ENCODE measurements around the gene D2HGDH.

The D2HGDH gene

DNA sequence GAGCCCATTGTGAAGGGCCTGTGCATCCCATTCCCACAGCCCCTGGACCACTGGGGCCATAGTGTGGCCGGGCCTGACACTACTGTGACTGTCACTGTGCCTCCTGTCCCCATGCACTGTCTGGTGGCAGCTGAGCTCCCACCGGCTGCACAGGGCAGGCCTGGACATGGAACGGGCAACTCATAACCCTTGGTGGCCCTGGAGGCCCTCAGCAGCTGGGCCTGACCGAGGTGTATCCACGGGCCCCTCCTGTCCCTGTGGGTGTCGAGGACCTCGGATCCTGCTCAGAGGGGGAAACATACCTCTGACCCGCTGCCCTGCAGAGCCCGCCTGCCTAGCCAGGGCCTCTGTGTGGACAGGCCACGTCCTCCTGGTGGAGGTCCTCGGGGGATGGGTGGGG lies 34.4 kb downstream of the D2HGDH start:
- POLR2A ChIA-PET = no interaction called here
- CTCF ChIA-PET = no interaction called here
- no peak for DNase-seq (ENCODE audit: extremely low spot score)
- TF ChIP-seq ZNF384 (IDR thresholded peaks at IDR 0.05) = no peak
- TF ChIP-seq LEF1 (IDR thresholded peaks at IDR 0.05; ENCODE audit: borderline replicate concordance) = no peak
- TF ChIP-seq CTBP1 (IDR thresholded peaks at IDR 0.05; ENCODE audit: borderline replicate concordance) = no peak
- no peak for TF ChIP-seq L3MBTL2 (conservative IDR thresholded peaks at IDR 0.05)
- no peak for TF ChIP-seq HDGF (IDR thresholded peaks at IDR 0.05; ENCODE audit: borderline replicate concordance)
- no peak for TF ChIP-seq ARNT (IDR thresholded peaks at IDR 0.05)

DNA sequence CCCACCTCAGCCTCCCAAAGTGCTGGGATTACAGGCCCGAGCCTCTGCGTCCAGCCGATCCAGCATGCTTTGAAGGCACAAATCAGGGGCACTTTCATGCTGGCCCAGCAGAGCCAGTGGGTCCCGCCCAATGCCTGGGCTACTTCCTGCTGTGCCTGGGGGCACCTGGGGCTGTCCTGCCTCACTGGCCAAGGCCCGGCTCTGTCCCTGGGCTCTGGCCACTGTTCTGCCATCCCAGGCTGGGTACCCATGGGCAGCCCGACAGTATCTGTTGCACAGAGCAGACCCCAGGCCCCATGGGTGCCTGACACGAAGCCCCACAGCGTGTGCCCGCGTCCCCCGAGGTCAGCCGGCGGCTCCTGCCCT lies 35.4 kb downstream of the D2HGDH start:
- POLR2A ChIA-PET = no interaction called here
- CTCF ChIA-PET = no interaction called here

DNA sequence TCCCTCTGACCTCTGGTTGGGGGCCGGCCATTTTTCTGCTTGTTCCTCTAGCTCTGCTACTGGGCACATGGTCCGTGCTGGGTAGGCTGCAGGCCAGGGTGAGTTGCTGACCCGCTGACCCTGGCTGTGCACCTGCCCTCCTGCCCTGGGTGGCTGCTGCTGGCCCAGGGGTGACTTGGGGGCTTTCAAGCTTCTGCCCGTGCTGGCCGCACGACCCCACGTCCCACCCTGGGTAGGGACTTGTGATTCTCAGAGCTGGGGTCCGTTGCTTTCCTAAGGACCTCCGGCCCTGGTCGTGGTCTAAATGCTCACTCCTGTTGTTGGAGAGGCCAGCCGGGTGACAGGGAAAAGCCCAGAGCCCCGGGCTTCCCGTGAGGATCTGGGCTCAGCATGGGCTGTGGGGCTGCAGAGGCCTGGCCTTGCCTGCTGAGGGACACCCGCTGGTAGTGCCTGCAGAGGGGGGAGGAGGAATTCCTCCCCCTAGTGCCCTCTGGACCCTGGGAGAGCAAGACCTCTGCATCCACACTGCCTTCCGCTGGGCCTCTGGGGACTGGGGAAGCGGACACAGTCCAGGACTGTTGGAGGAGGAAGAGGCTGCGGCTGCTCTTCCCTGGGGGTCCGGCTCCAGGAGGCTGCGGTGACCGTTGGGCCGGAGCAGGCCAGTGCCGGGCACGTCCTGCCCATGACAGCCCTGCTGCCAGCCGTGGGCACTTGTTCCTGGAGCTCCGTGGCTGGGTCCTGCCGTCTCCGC lies 35.9 kb downstream of the D2HGDH start:
- no peak for DNase-seq (ENCODE audit: extremely low spot score)
- ChIA-PET CTCF (no interaction called here), POLR2A (no interaction called here)
- TF ChIP-seq ZNF384 (IDR thresholded peaks at IDR 0.05) (no peak), CTBP1 (IDR thresholded peaks at IDR 0.05; ENCODE audit: borderline replicate concordance) (no peak), NFRKB (IDR thresholded peaks at IDR 0.05) (no peak), ELF4 (IDR thresholded peaks at IDR 0.05) (no peak), FOXM1 (IDR thresholded peaks at IDR 0.05; ENCODE audit: borderline replicate concordance) (no peak), L3MBTL2 (conservative IDR thresholded peaks at IDR 0.05) (no peak), TARDBP (IDR thresholded peaks at IDR 0.05) (no peak), FOXK2 (IDR thresholded peaks at IDR 0.05) (no peak), LEF1 (IDR thresholded peaks at IDR 0.05; ENCODE audit: borderline replicate concordance) (no peak), FOXA1 (IDR thresholded peaks at IDR 0.05) (no peak), BHLHE40 (IDR thresholded peaks at IDR 0.05; ENCODE audit: borderline replicate concordance) (no peak), SUZ12 (IDR thresholded peaks at IDR 0.05) (no peak), ARNT (IDR thresholded peaks at IDR 0.05) (no peak), SP1 (IDR thresholded peaks at IDR 0.05) (no peak), HDGF (IDR thresholded peaks at IDR 0.05; ENCODE audit: borderline replicate concordance) (no peak)
- TF ChIP-seq, protein P1, sequence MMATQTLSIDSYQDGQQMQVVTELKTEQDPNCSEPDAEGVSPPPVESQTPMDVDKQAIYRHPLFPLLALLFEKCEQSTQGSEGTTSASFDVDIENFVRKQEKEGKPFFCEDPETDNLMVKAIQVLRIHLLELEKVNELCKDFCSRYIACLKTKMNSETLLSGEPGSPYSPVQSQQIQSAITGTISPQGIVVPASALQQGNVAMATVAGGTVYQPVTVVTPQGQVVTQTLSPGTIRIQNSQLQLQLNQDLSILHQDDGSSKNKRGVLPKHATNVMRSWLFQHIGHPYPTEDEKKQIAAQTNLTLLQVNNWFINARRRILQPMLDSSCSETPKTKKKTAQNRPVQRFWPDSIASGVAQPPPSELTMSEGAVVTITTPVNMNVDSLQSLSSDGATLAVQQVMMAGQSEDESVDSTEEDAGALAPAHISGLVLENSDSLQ (IDR thresholded peaks at IDR 0.05) = no peak

More for the DNA sequence above, 35.4 kb downstream of the D2HGDH start:
- TF ChIP-seq ZNF384 (IDR thresholded peaks at IDR 0.05) (no peak), BHLHE40 (IDR thresholded peaks at IDR 0.05; ENCODE audit: borderline replicate concordance) (no peak), FOXM1 (IDR thresholded peaks at IDR 0.05; ENCODE audit: borderline replicate concordance) (no peak), SP1 (IDR thresholded peaks at IDR 0.05) (no peak), FOXK2 (IDR thresholded peaks at IDR 0.05) (no peak), ARNT (IDR thresholded peaks at IDR 0.05) (no peak), HDGF (IDR thresholded peaks at IDR 0.05; ENCODE audit: borderline replicate concordance) (no peak), TARDBP (IDR thresholded peaks at IDR 0.05) (no peak), CTBP1 (IDR thresholded peaks at IDR 0.05; ENCODE audit: borderline replicate concordance) (no peak), SUZ12 (IDR thresholded peaks at IDR 0.05) (no peak), ELF4 (IDR thresholded peaks at IDR 0.05) (no peak), NFRKB (IDR thresholded peaks at IDR 0.05) (no peak), FOXA1 (IDR thresholded peaks at IDR 0.05) (no peak), L3MBTL2 (conservative IDR thresholded peaks at IDR 0.05) (no peak), LEF1 (IDR thresholded peaks at IDR 0.05; ENCODE audit: borderline replicate concordance) (no peak)
- TF ChIP-seq, protein P1 (IDR thresholded peaks at IDR 0.05) = no peak
- no peak for DNase-seq (ENCODE audit: extremely low spot score)

DNA sequence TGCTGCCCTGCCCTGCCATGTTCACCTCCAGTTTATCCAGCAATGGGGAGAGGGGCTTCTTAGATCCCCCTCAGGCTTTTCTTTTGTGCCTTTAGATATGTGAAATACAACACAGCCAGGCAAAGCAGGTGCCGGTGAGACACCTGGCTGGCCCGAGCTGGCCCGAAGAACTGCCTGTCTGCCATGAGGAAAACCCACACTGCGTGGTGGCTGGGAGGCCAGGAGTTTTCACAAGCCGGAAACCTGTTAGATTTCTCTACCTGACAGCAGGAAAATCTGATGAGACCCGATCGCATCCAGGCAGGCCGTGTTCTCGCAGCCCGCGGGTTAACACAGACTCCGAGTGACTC lies 36.5 kb downstream of the D2HGDH start:
- ChIA-PET POLR2A (no interaction called here), CTCF (no interaction called here)
- no peak for DNase-seq (ENCODE audit: extremely low spot score)
- TF ChIP-seq ELF4 (IDR thresholded peaks at IDR 0.05) (no peak), CTBP1 (IDR thresholded peaks at IDR 0.05; ENCODE audit: borderline replicate concordance) (no peak), FOXA1 (IDR thresholded peaks at IDR 0.05) (no peak), ZNF384 (IDR thresholded peaks at IDR 0.05) (no peak), HDGF (IDR thresholded peaks at IDR 0.05; ENCODE audit: borderline replicate concordance) (no peak), ARNT (IDR thresholded peaks at IDR 0.05) (no peak), NFRKB (IDR thresholded peaks at IDR 0.05) (no peak), L3MBTL2 (conservative IDR thresholded peaks at IDR 0.05) (no peak)
- TF ChIP-seq, protein P1 (IDR thresholded peaks at IDR 0.05) = no peak

DNA sequence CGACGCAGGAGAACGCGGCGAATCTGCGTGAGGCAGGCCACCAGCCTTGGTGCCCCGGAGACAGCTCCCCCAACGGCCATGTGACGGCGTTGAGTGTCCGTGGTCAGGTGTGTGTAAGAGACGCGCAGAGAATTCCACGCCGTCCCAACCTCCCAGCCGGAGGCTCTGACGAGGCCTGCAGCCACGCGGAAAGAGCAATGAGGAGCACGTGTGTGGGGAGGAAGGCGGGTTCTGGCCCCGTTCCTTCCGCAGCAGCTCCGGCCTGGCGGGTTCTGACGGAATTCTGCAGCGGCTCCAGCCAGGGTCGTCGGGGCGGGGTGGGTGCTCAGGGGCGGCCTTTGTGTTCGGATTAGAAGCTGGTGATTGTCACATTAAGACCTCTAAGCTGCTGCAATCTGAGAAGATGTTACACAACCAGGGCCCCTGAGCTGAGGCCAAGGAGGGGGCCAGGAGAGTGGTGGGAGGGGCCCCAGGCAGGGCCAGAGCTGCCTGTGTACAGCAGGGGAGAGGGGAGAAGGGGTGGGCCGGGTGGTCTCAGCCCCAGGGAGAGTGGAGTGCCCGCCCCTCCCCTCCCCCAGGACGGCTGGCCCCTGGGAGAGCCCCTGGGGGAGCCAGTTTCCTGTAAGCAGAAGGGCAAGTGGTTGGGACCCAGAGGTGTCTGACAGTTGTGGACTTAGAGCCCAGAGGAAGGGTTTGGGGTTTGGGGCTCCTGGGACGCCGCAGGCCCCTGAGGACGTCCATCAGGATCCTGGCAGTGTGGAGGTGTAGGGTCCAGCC lies 37.0 kb downstream of the D2HGDH start:
- ChIA-PET POLR2A (no interaction called here), CTCF (no interaction called here)
- TF ChIP-seq BHLHE40 (IDR thresholded peaks at IDR 0.05; ENCODE audit: borderline replicate concordance) (no peak), L3MBTL2 (conservative IDR thresholded peaks at IDR 0.05) (peak; percentile 68)
- DNase-seq (ENCODE audit: extremely low spot score) = no peak

DNA sequence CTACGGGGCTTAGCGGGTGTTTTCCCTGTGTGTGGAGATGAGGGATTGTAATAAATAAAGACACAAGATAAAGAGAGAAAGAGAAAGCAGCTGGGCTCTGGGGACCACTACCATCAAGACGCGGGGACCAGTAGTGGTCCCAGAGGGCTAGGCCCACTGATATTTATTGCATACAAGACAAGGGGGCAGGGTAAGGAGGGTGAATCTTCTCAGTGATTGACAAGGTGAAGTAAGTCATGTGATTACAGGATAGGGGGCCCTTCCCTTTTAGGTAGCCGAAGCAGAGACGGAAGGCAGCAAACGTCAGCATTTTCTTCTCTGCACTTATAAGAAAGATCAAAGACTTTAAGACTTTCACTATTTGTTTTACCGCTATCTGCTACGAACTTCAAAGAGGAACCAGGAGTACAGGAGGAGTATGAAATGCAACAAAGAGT lies 37.7 kb downstream of the D2HGDH start:
- no peak for TF ChIP-seq TARDBP (IDR thresholded peaks at IDR 0.05)
- TF ChIP-seq, protein P1 (IDR thresholded peaks at IDR 0.05) = peak; percentile 39; the same call in 1 of the 2 replicates
- CTCF ChIA-PET = no interaction called here
- no peak for DNase-seq (ENCODE audit: extremely low spot score)
- POLR2A ChIA-PET = no interaction called here
